GM23338 (cell line): ENCODE results near the gene FLRT2. TPM values are rescaled to one million over a fixed set of nuclear protein-coding genes. Genes with fewer than 3 reads are reported as not detected.

Experiments
- ATAC-seq: fragments of 200-7000 bp; cut with Tn5 transposase; 3 replicates; pipeline ENCODE4 v1.9.1; 2020
- DNase-seq: peaks from one replicate; pipeline ENCODE4 v3.0.0-alpha.2; 2015; ENCODE audit warnings: low spot score
- H2AFZ ChIP-seq: fragments of 200-600 bp; sonication (generic); 2 replicates; pipeline ENCODE4 v1.8.0; 2016; ENCODE audit warnings: antibody characterized with exemption, mild to moderate bottlenecking, moderate library complexity
- H3F3A ChIP-seq: fragments of 200-600 bp; sonication (generic); replicated peaks from 2 replicates; pipeline ENCODE4 v1.8.0; 2017; ENCODE audit warnings: antibody characterized with exemption, mixed run types, low read depth
- H3K27ac ChIP-seq: fragments of 200-600 bp; sonication (generic); 2 replicates; pipeline ENCODE4 v1.6.1; 2016; ENCODE audit warnings: low read depth
- H3K27me3 ChIP-seq: fragments of 200-600 bp; sonication (generic); 2 replicates; pipeline ENCODE4 v1.8.0; 2016; ENCODE audit warnings: mild to moderate bottlenecking, mixed run types, moderate library complexity; ENCODE audit not compliant: insufficient read depth
- H3K36me3 ChIP-seq: fragments of 200-600 bp; sonication (generic); 2 replicates; pipeline ENCODE4 v1.8.0; 2016; ENCODE audit warnings: mild to moderate bottlenecking; ENCODE audit not compliant: insufficient read depth
- H3K4me1 ChIP-seq: fragments of 200-600 bp; sonication (generic); 2 replicates; pipeline ENCODE4 v1.8.0; 2016; ENCODE audit warnings: mild to moderate bottlenecking, moderate library complexity; ENCODE audit not compliant: insufficient read depth
- H3K4me2 ChIP-seq: fragments of 200-600 bp; sonication (generic); 2 replicates; pipeline ENCODE4 v1.7.1; 2017; ENCODE audit warnings: mixed run types
- H3K4me3 ChIP-seq: fragments of 200-600 bp; sonication (generic); 2 replicates; pipeline ENCODE4 v1.6.1; 2016; ENCODE audit warnings: mixed run types
- H3K79me2 ChIP-seq: fragments of 200-600 bp; sonication (generic); replicated peaks from 2 replicates; pipeline ENCODE4 v1.8.0; 2017; ENCODE audit warnings: mild to moderate bottlenecking; ENCODE audit not compliant: insufficient read depth
- H3K9me2 ChIP-seq: fragments of 200-600 bp; sonication (generic); 2 replicates; pipeline ENCODE4 v1.8.0; 2017; ENCODE audit not compliant: insufficient read depth
- H4K20me1 ChIP-seq: fragments of 200-600 bp; sonication (generic); replicated peaks from 2 replicates; pipeline ENCODE4 v1.8.0; 2017; ENCODE audit warnings: mild to moderate bottlenecking; ENCODE audit not compliant: insufficient read depth
- H3K27ac Mint-ChIP-seq: 2 replicates; pipeline ENCODE4 v1.8.0; 2020; ENCODE audit warnings: inconsistent platforms, mild to moderate bottlenecking, moderate library complexity, mixed read lengths
- H3K27me3 Mint-ChIP-seq: 3 replicates; pipeline ENCODE4 v1.8.0; 2022; ENCODE audit warnings: low read depth, mild to moderate bottlenecking, moderate library complexity, mixed read lengths, inconsistent platforms; ENCODE audit not compliant: insufficient read depth, poor library complexity
- H3K36me3 Mint-ChIP-seq: 3 replicates; pipeline ENCODE4 v1.8.0; 2021; ENCODE audit warnings: low read depth, mild to moderate bottlenecking, inconsistent platforms, moderate library complexity, mixed read lengths
- H3K4me1 Mint-ChIP-seq: 3 replicates; pipeline ENCODE4 v1.8.0; 2020; ENCODE audit warnings: mild to moderate bottlenecking, inconsistent platforms, mixed read lengths
- H3K4me3 Mint-ChIP-seq: 3 replicates; pipeline ENCODE4 v1.8.0; 2021; ENCODE audit warnings: moderate library complexity, mild to moderate bottlenecking, inconsistent platforms, mixed read lengths
- H3K9me3 Mint-ChIP-seq: 3 replicates; pipeline ENCODE4 v1.8.0; 2020; ENCODE audit warnings: moderate library complexity, mild to moderate bottlenecking, inconsistent platforms, mixed read lengths
- CTCF ChIP-seq, 2 experiments: fragments of 200-600 bp in 1 of 2; sonication (generic) in 1 of 2; conservative IDR thresholded peaks; 2 replicates each; pipeline versions ENCODE4 v1.5.1 to v1.6.1; 2016 to 2017; ENCODE audit warnings: antibody characterized with exemption in 2 of 2, low read depth in 2 of 2, mild to moderate bottlenecking in 2 of 2, moderate library complexity in 1 of 2
- JUNB ChIP-seq: IDR thresholded peaks from one replicate; pipeline ENCODE4 v1.6.1; 2016; ENCODE audit warnings: antibody characterized with exemption; ENCODE audit not compliant: unreplicated experiment
- POLR2AphosphoS5 ChIP-seq: IDR thresholded peaks from 2 replicates; pipeline ENCODE4 v1.6.1; 2016; ENCODE audit warnings: antibody characterized with exemption, low read depth
- STAT1 ChIP-seq: IDR thresholded peaks from one replicate; pipeline ENCODE4 v1.6.1; 2016; ENCODE audit warnings: antibody characterized with exemption; ENCODE audit not compliant: unreplicated experiment
- ZNF114 ChIP-seq: fragments of 250-450 bp; sonication (Bioruptor Pico); IDR thresholded peaks from 2 replicates; pipeline ENCODE4 v1.5.0; 2020; ENCODE audit warnings: mild to moderate bottlenecking, moderate library complexity
- ZNF331 ChIP-seq: fragments of 250-450 bp; sonication (Bioruptor Pico); IDR thresholded peaks from 2 replicates; pipeline ENCODE4 v1.5.0; 2020; ENCODE audit warnings: low read depth, mild to moderate bottlenecking, moderate library complexity
- polyA plus RNA-seq: library from polyadenylated mRNA; unstranded; fragments of >200 nt; fragmentation: Nextera tagmentation; extraction: Ambion mirVana; gene quantifications from 2 replicates; pipeline ENCODE4 v1.2.1, GENCODE V29; 2016
- total RNA-seq: library from RNA; depleted of rRNA; stranded (reverse); fragments of >200 nt; shearing (Covaris generic); gene quantifications from 2 replicates; pipeline ENCODE4 v1.2.3, GENCODE V29; 2014
- TF ChIP-seq, protein P1 (sequence below): fragments of 250-450 bp; sonication (Bioruptor Pico); IDR thresholded peaks from 2 replicates; pipeline ENCODE4 v1.5.0; 2020; ENCODE audit warnings: mild to moderate bottlenecking, moderate library complexity

The FLRT2 gene
- total and polyA plus RNA-seq, 2 experiments from 2014 or later, result 4.3 to 7.4 TPM

- TF ChIP-seq, protein P1, sequence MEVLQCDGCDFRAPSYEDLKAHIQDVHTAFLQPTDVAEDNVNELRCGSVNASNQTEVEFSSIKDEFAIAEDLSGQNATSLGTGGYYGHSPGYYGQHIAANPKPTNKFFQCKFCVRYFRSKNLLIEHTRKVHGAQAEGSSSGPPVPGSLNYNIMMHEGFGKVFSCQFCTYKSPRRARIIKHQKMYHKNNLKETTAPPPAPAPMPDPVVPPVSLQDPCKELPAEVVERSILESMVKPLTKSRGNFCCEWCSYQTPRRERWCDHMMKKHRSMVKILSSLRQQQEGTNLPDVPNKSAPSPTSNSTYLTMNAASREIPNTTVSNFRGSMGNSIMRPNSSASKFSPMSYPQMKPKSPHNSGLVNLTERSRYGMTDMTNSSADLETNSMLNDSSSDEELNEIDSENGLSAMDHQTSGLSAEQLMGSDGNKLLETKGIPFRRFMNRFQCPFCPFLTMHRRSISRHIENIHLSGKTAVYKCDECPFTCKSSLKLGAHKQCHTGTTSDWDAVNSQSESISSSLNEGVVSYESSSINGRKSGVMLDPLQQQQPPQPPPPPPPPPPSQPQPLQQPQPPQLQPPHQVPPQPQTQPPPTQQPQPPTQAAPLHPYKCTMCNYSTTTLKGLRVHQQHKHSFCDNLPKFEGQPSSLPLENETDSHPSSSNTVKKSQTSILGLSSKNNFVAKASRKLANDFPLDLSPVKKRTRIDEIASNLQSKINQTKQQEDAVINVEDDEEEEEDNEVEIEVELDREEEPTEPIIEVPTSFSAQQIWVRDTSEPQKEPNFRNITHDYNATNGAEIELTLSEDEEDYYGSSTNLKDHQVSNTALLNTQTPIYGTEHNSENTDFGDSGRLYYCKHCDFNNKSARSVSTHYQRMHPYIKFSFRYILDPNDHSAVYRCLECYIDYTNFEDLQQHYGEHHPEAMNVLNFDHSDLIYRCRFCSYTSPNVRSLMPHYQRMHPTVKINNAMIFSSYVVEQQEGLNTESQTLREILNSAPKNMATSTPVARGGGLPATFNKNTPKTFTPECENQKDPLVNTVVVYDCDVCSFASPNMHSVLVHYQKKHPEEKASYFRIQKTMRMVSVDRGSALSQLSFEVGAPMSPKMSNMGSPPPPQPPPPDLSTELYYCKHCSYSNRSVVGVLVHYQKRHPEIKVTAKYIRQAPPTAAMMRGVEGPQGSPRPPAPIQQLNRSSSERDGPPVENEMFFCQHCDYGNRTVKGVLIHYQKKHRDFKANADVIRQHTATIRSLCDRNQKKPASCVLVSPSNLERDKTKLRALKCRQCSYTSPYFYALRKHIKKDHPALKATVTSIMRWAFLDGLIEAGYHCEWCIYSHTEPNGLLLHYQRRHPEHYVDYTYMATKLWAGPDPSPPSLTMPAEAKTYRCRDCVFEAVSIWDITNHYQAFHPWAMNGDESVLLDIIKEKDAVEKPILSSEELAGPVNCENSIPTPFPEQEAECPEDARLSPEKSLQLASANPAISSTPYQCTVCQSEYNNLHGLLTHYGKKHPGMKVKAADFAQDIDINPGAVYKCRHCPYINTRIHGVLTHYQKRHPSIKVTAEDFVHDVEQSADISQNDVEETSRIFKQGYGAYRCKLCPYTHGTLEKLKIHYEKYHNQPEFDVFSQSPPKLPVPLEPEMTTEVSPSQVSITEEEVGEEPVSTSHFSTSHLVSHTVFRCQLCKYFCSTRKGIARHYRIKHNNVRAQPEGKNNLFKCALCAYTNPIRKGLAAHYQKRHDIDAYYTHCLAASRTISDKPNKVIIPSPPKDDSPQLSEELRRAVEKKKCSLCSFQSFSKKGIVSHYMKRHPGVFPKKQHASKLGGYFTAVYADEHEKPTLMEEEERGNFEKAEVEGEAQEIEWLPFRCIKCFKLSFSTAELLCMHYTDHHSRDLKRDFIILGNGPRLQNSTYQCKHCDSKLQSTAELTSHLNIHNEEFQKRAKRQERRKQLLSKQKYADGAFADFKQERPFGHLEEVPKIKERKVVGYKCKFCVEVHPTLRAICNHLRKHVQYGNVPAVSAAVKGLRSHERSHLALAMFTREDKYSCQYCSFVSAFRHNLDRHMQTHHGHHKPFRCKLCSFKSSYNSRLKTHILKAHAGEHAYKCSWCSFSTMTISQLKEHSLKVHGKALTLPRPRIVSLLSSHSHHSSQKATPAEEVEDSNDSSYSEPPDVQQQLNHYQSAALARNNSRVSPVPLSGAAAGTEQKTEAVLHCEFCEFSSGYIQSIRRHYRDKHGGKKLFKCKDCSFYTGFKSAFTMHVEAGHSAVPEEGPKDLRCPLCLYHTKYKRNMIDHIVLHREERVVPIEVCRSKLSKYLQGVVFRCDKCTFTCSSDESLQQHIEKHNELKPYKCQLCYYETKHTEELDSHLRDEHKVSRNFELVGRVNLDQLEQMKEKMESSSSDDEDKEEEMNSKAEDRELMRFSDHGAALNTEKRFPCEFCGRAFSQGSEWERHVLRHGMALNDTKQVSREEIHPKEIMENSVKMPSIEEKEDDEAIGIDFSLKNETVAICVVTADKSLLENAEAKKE, result no peak
- no peak for TF ChIP-seq CTCF (conservative IDR thresholded peaks at IDR 0.05; ENCODE audit: low read depth in 2 of 2)
- no peak for TF ChIP-seq POLR2AphosphoS5
These were observed 2.9 kb upstream of the FLRT2 start (continued) for GRCh38 chr14:85527006-85527405.

DNA sequence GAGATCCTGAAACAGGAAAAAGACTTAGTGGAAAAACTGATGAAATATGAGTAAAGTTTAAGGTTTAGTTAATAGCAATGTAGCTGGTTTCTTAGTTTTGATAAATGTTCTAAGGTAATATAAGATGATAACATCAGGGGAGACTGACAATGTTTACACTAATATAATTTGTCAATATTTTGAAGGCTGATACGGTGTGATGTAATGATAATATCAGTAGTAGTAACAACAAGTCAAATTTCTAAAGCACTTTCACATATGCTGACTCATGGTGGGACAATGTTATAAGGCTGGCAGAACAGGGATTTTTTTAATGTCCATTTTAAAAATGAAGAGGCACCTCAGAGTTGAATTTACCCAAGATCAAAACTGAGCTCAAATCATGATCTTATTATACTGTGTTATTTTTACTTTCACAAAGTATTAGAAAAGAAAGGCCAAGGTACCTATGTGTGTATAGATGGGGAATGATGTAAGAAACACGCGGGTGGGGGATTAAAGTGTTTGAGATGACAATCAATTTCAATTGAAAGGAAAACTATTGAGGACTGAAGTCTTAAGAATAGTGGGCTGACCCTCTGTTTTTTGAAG lies 2.4 kb upstream of the FLRT2 start:
- H3K27ac Mint-ChIP-seq, result no peak overlapping the region
- peak overlapping the region; percentile 98; the same call in 1 of the 2 replicates for H3K4me2 ChIP-seq
- no peak overlapping the region for H3K4me3 ChIP-seq
- TF ChIP-seq ZNF331 (CRISPR knock-in tag) (no peak), STAT1 (no peak), ZNF114 (CRISPR knock-in tag) (no peak), JUNB (no peak)
- TF ChIP-seq, protein P1, result no peak

More for the DNA sequence above, 2.4 kb upstream of the FLRT2 start:
- no peak overlapping the region for H3K27ac ChIP-seq
- Mint-ChIP-seq H3K27me3 (peaks cover 42% of the 10 kb centered on the region), H3K4me3 (no peak overlapping the region), H3K36me3 (no peaks in the 10 kb centered on the region), H3K4me1 (peaks cover 40% of the 10 kb centered on the region), H3K9me3 (no peaks in the 10 kb centered on the region; the same call in 2 of the 3 replicates)
- no peaks in the 10 kb centered on the region for H3K79me2 ChIP-seq
- peaks cover 35% of the 10 kb centered on the region for H3K4me1 ChIP-seq
- ATAC-seq (no peak), DNase-seq (no peak)
- H3K9me2 ChIP-seq, result no peaks in the 10 kb centered on the region
- H3K36me3 ChIP-seq, result no peaks in the 10 kb centered on the region
- peaks cover 52% of the 10 kb centered on the region for H3K27me3 ChIP-seq
- H3F3A ChIP-seq, result peaks cover 3% of the 10 kb centered on the region; the same call in 1 of the 2 replicates
- H2AFZ ChIP-seq, result no peak overlapping the region
- H4K20me1 ChIP-seq, result no peaks in the 10 kb centered on the region
